ENCODE results near the gene GNAL.
A peak's percentile ranks its signal among the peaks of the same experiment; 100 is the strongest.

Gene GNAL

GRCh38 chr18:11729556-11729955, 40.5 kb downstream of the GNAL start:
- no peak for DNase-seq

GRCh38 chr18:11733031-11733430, 44.0 kb downstream of the GNAL start:
- DNase-seq = peak; percentile 48

DNA sequence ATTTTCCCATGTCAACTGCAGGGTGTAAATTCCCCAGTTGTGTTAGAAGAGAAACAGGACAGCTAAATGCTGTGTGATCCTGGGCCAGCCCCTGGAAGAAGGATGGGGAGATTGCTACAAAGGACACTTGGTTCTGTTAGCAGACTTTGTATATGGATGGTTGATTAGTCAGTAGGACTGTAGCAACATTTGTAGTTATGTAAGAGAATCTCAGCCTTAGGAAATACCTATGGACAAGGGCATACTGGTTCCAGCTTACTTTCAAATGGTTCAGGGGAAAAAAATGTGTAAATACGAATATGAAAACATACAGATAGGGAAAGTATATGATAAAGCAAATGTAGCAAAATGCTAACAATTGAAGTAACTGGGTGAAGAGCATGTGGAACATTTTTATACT, 47.6 kb downstream of the GNAL start:
- no peak for DNase-seq

GRCh38 chr18:11739893-11740292, 50.8 kb downstream of the GNAL start:
- DNase-seq = no peak

- DNase-seq = no peak
Observed at GRCh38 chr18:11740461-11740860, 51.4 kb downstream of the GNAL start.

GRCh38 chr18:11741505-11742145, 52.6 kb downstream of the GNAL start:
- DNase-seq = peak; percentile 39

- no peak for DNase-seq
Observed at GRCh38 chr18:11745521-11745920, 56.5 kb downstream of the GNAL start.

DNA sequence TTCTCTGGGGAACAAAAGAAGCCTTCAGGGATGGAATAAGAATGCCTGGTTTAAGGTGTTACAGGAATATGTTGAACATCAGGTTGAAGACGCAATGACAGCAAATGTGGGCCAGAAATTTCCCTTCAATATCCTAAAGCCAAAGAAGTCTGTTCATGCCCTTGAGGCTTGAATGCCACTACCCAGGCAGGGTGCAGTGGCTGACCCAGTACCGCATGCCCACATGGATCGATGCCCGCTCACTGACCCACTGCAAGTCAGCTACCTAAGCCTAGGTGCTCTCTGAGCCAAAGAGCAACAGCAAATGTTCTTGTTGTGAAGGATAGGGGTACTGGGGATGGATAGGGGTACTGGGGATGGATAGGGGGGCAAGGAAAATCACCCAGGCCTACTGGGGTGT, 58.2 kb downstream of the GNAL start:
- DNase-seq = no peak

DNA sequence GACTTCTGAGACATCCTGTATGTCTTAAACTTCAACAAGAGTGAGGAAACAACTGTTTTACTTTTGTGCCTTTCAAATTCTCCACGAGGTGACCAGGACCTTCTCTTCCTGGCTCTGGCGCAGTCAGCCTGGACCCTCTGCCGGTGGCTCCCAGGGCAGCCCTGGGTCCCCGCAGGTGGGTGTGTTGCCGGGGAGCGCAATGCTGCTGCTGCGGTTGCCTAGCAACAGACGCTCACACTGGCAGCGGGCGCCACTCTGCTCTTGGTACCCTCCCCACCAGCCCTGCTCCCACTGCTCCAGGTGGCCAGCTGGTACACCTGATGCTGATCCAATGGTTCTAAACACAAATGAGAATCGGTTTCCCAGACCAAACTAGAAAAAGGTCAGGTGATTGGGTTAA, 58.7 kb downstream of the GNAL start:
- peak; percentile 68 for DNase-seq

DNA sequence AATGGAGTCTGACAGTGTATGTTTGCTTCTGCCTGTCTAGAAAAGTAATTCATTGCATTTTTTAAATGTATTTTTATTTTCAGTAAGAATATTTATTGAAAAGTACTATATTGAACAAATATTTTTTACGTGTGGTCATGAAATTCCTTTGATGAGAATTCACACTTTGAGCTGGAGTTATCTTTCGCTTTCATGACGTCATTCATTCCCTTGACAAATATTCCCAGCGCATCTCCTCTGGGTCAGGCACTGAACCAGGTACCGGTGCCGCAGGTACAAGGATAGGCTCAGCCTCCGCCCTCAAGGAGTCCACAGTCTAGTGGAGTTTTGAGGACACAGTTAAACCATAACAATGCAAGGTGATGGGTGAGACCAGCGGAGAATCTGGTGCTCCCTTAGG, 60.2 kb downstream of the GNAL start:
- no peak for DNase-seq

DNA sequence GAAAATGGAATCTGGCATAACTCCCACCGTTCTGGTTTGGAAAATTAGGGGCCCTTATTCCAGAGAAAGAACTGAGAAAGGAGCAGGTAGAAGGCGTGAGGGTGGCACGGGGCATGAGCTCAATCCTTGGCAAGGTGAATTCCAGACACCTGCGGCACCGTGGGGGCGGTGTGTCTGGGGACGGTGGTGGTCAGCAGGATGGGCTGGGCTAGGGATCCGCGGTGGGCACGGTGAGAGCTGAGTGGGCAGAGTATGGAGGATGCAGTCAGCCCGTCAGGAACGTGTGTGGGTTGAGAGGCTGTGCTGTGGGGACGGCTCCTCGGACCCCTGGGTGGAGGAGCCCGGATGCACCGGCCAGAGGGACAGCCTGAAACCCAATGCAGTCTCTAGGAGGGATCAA, 61.1 kb downstream of the GNAL start:
- no peak for DNase-seq

GRCh38 chr18:11750581-11751310, 61.7 kb downstream of the GNAL start:
- DNase-seq = no peak

DNA sequence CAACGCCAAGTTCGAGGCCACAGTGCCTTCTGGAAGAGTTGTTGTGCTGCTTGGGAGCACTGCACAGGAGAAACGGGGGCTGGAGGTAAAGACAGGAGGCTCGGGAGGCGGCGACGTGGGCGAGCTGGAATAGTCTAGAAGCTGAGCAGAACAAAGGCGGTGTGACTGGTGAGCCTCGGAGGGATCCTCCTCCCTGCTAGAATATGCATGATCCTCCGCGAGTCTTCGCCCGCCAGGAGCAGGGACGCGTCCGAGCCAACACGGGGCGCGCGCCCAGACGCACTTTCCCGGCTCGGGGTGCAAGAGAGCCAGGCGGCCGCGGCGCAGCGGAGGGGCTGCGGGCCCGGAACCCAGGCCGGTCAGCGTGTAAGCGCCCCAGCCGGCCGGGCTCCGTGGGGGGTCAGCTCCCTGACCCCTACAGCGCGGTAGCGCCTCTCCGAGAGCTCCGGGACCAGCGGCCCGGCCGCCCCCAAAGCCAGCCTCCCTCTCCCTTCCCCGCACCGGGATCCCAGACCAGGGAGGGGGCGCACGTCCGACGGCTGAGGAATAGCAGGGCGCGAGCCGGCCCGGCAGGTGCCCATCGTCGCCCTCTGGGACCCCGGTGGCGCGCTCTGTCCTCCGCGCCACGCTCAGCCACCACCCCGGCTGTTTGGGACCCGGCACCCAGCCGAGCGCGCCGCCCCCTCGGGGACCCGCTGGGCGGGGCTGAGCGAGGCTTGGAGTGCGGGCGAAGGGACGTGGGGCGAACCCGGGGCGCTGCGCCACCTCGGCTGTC, 62.5 kb downstream of the GNAL start:
- no peak for DNase-seq

DNA sequence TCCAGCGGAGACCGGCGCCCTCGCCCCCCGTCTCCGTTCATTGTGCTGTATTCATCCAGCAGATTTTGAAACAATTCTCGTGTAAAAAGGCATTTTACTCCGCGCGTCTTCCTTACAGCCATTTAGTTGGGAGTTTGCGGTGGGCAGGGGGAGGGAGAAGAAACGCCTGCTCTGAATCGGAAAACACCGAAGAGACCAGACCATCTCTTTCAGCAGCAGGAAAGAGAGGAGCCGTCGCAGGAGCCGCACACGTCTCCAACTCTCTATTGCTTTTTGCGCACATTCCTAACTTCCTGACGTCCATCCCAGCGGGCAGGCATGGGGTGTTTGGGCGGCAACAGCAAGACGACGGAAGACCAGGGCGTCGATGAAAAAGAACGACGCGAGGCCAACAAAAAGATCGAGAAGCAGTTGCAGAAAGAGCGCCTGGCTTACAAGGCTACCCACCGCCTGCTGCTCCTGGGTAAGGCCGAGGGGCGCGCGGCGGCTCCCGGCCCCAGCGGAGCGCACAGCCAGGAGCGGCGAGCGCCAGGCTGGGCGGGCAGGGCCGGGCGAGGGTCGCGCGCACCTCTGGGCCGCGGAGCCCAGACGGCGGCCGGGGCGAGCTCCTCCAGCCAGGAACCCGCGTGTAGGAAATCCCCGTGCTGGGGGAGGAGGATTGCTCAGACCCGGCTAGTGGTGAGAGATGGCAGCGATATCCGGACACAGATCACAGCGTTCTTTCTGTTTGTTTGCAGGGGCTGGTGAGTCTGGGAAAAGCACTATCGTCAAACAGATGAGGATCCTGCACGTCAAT, 63.2 kb downstream of the GNAL start:
- peak; percentile 54 for DNase-seq

- no peak for DNase-seq
Observed at GRCh38 chr18:11754979-11755378, 65.9 kb downstream of the GNAL start.

DNA sequence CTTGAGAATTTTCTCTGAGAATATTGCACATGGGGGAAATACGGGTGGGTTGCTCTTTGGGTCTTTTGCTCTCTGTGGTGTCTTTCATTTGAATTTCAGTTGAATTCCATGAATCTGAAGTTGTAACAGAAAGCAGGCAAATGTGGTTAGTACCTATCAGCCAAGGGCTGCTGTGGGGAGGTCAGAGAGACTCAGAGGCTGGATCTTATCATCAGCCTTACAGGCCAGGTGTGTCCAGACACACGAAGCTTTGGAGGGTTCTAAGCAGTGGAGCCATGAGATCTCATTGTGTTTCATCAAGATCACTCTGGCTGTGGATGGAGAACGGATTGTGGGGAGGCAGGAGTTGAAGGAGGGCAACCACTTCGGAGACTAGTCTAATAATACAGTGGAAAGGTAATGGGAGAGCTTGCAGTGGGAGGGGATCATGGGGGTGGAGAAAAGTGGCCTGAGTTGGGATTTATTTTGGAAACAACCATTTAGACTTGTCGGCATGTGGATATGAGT, 68.1 kb downstream of the GNAL start:
- no peak for DNase-seq

GRCh38 chr18:11759456-11759855, 70.4 kb downstream of the GNAL start:
- no peak for DNase-seq

GRCh38 chr18:11760498-11761167, 71.6 kb downstream of the GNAL start:
- DNase-seq = no peak

DNA sequence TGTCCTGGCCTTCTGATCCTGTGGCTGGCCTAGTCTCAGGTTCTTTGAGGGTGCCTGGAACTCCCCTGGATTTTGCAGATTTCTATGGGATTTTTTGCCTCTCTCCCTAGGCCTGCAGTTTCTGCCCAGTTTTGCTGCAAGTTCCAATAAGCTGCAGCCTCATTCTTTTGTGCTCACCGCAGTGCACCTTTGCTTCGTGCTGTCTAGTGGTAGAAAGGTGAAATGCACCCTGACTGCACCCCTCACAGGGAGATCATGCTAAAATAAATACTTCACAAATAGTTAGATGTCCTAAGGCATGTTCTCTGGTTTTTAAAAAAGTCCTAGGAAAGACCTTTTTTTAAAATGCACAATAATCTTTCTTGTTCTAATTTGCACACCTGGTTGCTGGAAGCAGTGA, 72.5 kb downstream of the GNAL start:
- no peak for DNase-seq

GRCh38 chr18:11762429-11762828, 73.4 kb downstream of the GNAL start:
- no peak for DNase-seq

DNA sequence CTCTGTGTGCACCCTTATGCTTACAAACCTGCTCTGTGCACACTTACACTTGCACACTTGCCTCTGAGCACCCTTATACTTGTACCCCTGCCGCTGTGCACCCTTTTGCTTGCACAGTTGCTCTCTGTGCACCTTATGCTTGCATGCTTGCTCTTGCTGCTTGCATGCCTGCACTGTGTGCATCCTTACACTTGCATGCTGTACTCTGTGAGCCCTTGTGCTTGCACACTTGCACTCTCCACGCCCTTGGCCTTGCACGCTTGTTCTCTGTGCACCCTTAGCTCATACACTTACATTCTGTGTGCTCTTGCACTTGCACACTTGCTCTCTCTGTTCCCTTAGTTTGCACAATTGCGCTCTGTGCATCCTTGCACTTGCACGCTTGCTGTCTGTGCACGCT, 78.3 kb downstream of the GNAL start:
- DNase-seq = no peak

- DNase-seq = no peak
Observed at GRCh38 chr18:11767935-11768334, 78.9 kb downstream of the GNAL start.

Data from NCI-H748 treated with DMSO at 0.1 percent for 48 hours (cell line).